GM12878 (cell line): Measurements from ENCODE around the gene SUSD6. TPM values are rescaled to one million over a fixed set of nuclear protein-coding genes. Genes with fewer than 3 reads are reported as not detected.

ENCODE experiments used
- ATAC-seq: fragments of 200-7000 bp; cut with Tn5 transposase; 3 replicates; pipeline ENCODE4 v1.9.1; 2020; ENCODE audit warnings: mild to moderate bottlenecking, moderate library complexity
- BruUV-seq: library from RNA; stranded (reverse); fragments of 400-500 nt; replicated peaks from 2 replicates; lab custom pipeline; 2021; lab: Mats Ljungman, UMichigan
- CTCF ChIA-PET: fragments of 300-600 bp; sonication (Branson Sonifier 250); formaldehyde crosslinking; extraction: SDS; loops from one replicate; lab custom pipeline; 2021; ENCODE audit warnings: inconsistent platforms; lab: Yijun Ruan, JAX
- POLR2A ChIA-PET: fragments of 350-600 bp; formaldehyde crosslinking; extraction: SDS; loops from one replicate; lab custom pipeline; 2021; ENCODE audit warnings: inconsistent platforms; lab: Charles Lee
- RAD21 ChIA-PET: fragments of 300-600 bp; sonication (Branson Sonifier 250); formaldehyde crosslinking; loops from one replicate; lab custom pipeline; 2023; ENCODE audit warnings: antibody characterized with exemption; ENCODE audit not compliant: unreplicated experiment; lab: Charles Lee
- SMC1A ChIA-PET: fragments of 300-600 bp; sonication (Branson Sonifier 250); formaldehyde crosslinking; loops from one replicate; lab custom pipeline; 2023; ENCODE audit not compliant: unreplicated experiment, uncharacterized antibody; lab: Charles Lee
- DNase-seq: peaks from one replicate; pipeline ENCODE4 v3.0.0-alpha.2; 2011; ENCODE audit warnings: low read depth, low spot score
- FAIRE-seq: peaks from 3 replicates; lab custom pipeline; 2011; peaks lifted over from hg19 to GRCh38; lab: Jason Lieb, UNC
- H2AFZ ChIP-seq: 2 replicates; pipeline ENCODE4 v1.6.0; 2011; ENCODE audit warnings: low read depth, low read length, control low read depth; ENCODE audit not compliant: control insufficient read depth
- H3K27ac ChIP-seq: 2 replicates; pipeline ENCODE4 v1.5.1; 2011; ENCODE audit warnings: control low read depth; ENCODE audit not compliant: control insufficient read depth, insufficient read depth
- H3K27me3 ChIP-seq, 2 experiments: replicated peaks in 1 of 2; 2 replicates each; pipeline versions ENCODE4 v1.6.0 to v1.6.1; 2011; ENCODE audit warnings: low read length in 1 of 2; ENCODE audit not compliant: control insufficient read depth in 2 of 2, insufficient read depth in 2 of 2
- H3K36me3 ChIP-seq, 2 experiments: 2 replicates each; pipeline ENCODE4 v1.5.1; 2011; ENCODE audit warnings: low read length in 1 of 2; ENCODE audit not compliant: control insufficient read depth in 2 of 2, insufficient read depth in 2 of 2
- H3K4me1 ChIP-seq: 2 replicates; pipeline ENCODE4 v1.6.1; 2011; ENCODE audit warnings: mild to moderate bottlenecking, low read length, moderate library complexity, mixed read lengths; ENCODE audit not compliant: control insufficient read depth, insufficient read depth
- H3K4me2 ChIP-seq: 2 replicates; pipeline ENCODE4 v1.6.0; 2011; ENCODE audit warnings: control low read depth; ENCODE audit not compliant: control insufficient read depth, insufficient read depth
- H3K4me3 ChIP-seq: fragments of 200-600 bp; sonication (generic); 2 replicates; pipeline ENCODE4 v1.5.1; 2016
- H3K79me2 ChIP-seq: 2 replicates; pipeline ENCODE4 v1.6.0; 2011; ENCODE audit warnings: low read length; ENCODE audit not compliant: control insufficient read depth, insufficient read depth
- H3K9ac ChIP-seq: 2 replicates; pipeline ENCODE4 v1.8.0; 2011; ENCODE audit warnings: low read length, control low read depth, mixed read lengths; ENCODE audit not compliant: control insufficient read depth, insufficient read depth
- H3K9me3 ChIP-seq: replicated peaks from 3 replicates; pipeline ENCODE4 v1.5.1; 2011; ENCODE audit warnings: mild to moderate bottlenecking, low read length; ENCODE audit not compliant: control insufficient read depth, insufficient read depth
- H4K20me1 ChIP-seq: 2 replicates; pipeline ENCODE4 v1.6.0; 2011; ENCODE audit not compliant: control insufficient read depth, insufficient read depth
- GATAD2B ChIP-seq: fragments of 450-650 bp; conservative IDR thresholded peaks from 2 replicates; pipeline ENCODE4 v1.6.1; 2017; ENCODE audit warnings: low read depth, mild to moderate bottlenecking, moderate library complexity
- JUND ChIP-seq: IDR thresholded peaks from 2 replicates; pipeline ENCODE4 v1.6.1; 2012; ENCODE audit warnings: low read depth, mild to moderate bottlenecking, low read length, improper control_type of control experiment, moderate library complexity
- ZBTB11 ChIP-seq: fragments of 450-650 bp; formaldehyde crosslinking; IDR thresholded peaks from 2 replicates; pipeline ENCODE4 v1.5.0; 2022; ENCODE audit warnings: mild to moderate bottlenecking, missing genetic modification characterization
- ZNF24 ChIP-seq: fragments of 450-650 bp; IDR thresholded peaks from 2 replicates; pipeline ENCODE4 v1.6.1; 2017; ENCODE audit warnings: antibody characterized with exemption, mild to moderate bottlenecking
- WGBS: methylation state at CpG from one replicate; pipeline ENCODE4 v1.1.6; 2016; ENCODE audit warnings: low lambda C conversion rate; ENCODE audit not compliant: insufficient replicate concordance, insufficient coverage; ENCODE audit errors: missing lambda C conversion rate; 5-methylcytosine and 5-hydroxymethylcytosine counted together
- in situ Hi-C: fragments of 300-500 bp; cut with MboI; formaldehyde crosslinking; loops from 9 replicates; pipeline ENCODE4 v1.14.3; 2018; ENCODE audit warnings: mixed read lengths
- intact Hi-C: fragments of 100-400 bp; cut with micrococcal nuclease; formaldehyde crosslinking; loops from one replicate; pipeline ENCODE4 v1.14.2; 2022; ENCODE audit not compliant: unreplicated experiment
- polyA plus RNA-seq, 11 experiments: library from polyadenylated mRNA; depleted of rRNA in 4 of 11; unstranded in 6 of 11; stranded (reverse) in 5 of 11; fragments of >200 nt; fragmentation: Nextera tagmentation in 4 of 11; fragmentation: Illumina TruSeq in 1 of 11; extraction: Ambion mirVana in 4 of 11; extraction: Trizol in 1 of 11; gene quantifications; 1 replicate in 1 of 11; 2 replicates in 10 of 11; pipeline versions ENCODE4 v1.2.1 to v1.2.3, GENCODE V29; 2011 to 2016; ENCODE audit warnings: inconsistent platforms in 2 of 11, missing spikeins in 2 of 11, low read depth in 1 of 11
- total RNA-seq, 4 experiments: library from RNA; depleted of rRNA in 3 of 4; stranded (reverse); fragments of >200 nt in 3 of 4; fragmentation: Illumina TruSeq in 1 of 4; extraction: Trizol in 1 of 4; gene quantifications; 2 replicates each; pipeline versions ENCODE4 v1.2.1 to v1.2.3, GENCODE V29; 2013 to 2021
- TF ChIP-seq, protein P1 (sequence below): fragments of 450-650 bp; IDR thresholded peaks from 2 replicates; pipeline ENCODE4 v1.6.1; 2017; ENCODE audit warnings: antibody characterized with exemption, mild to moderate bottlenecking, moderate library complexity

Gene SUSD6
- total and polyA plus RNA-seq, 10 of the 15 experiments (the other 5 are each of a cell fraction or from before 2014, with no cell fraction given) = 6.6 to 39.8 (median 20.2) TPM

GRCh38 chr14:69705706-69706105 is 94.3 kb downstream of the SUSD6 start:
- ChIA-PET POLR2A (interaction anchor here (0.6 to 0.8 kb wide), 3 partner anchors 10 to 312 kb away, joined by 3 read pairs; no protein-coding TSS in a partner anchor), SMC1A (interaction anchor here (1.0 to 7.5 kb wide), 3 partner anchors 56 to 100 kb away, joined by 3 to 46 read pairs (median 3); no protein-coding TSS in a partner anchor), RAD21 (interaction anchor here (1.3 kb wide), 1 partner anchor 100 kb away, joined by 3 read pairs; no protein-coding TSS in a partner anchor), CTCF (interaction anchor here (0.6 to 1.4 kb wide), 3 partner anchors 13 to 862 kb away, joined by 3 to 7 read pairs (median 3); no protein-coding TSS in a partner anchor)
- H3K4me1 ChIP-seq = peaks cover 33% of the 10 kb centered on the region
- no peak overlapping the region for H2AFZ ChIP-seq
- in situ Hi-C loops = no loop called here
- no peaks in the 10 kb centered on the region for H3K9me3 ChIP-seq
- H3K9ac ChIP-seq = no peak overlapping the region
- DNase-seq = no peak
- TF ChIP-seq ZBTB11 (CRISPR knock-in tag) (no peak), GATAD2B (no peak), JUND (no peak), ZNF24 (no peak)
- TF ChIP-seq, protein P1, sequence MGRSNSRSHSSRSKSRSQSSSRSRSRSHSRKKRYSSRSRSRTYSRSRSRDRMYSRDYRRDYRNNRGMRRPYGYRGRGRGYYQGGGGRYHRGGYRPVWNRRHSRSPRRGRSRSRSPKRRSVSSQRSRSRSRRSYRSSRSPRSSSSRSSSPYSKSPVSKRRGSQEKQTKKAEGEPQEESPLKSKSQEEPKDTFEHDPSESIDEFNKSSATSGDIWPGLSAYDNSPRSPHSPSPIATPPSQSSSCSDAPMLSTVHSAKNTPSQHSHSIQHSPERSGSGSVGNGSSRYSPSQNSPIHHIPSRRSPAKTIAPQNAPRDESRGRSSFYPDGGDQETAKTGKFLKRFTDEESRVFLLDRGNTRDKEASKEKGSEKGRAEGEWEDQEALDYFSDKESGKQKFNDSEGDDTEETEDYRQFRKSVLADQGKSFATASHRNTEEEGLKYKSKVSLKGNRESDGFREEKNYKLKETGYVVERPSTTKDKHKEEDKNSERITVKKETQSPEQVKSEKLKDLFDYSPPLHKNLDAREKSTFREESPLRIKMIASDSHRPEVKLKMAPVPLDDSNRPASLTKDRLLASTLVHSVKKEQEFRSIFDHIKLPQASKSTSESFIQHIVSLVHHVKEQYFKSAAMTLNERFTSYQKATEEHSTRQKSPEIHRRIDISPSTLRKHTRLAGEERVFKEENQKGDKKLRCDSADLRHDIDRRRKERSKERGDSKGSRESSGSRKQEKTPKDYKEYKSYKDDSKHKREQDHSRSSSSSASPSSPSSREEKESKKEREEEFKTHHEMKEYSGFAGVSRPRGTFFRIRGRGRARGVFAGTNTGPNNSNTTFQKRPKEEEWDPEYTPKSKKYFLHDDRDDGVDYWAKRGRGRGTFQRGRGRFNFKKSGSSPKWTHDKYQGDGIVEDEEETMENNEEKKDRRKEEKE = no peak
- intact Hi-C loops = no loop called here
- BruUV-seq = no TSS peak
- no peak for ATAC-seq
- H3K27ac ChIP-seq = no peak overlapping the region
- H3K27me3 ChIP-seq = no peaks in the 10 kb centered on the region
- no peak overlapping the region for H3K4me2 ChIP-seq
- H3K4me3 ChIP-seq = no peak overlapping the region
- peaks cover 23 to 49% of the 10 kb centered on the region in 2 experiments for H3K36me3 ChIP-seq
- H4K20me1 ChIP-seq = no peaks in the 10 kb centered on the region
- H3K79me2 ChIP-seq = peaks cover 25% of the 10 kb centered on the region
- WGBS = 73% methylated on average over 2 of the region's 2 CpGs
- FAIRE-seq = no peak
